Activated naive CD4-positive, alpha-beta T cell treated with anti-CD3 and anti-CD28 coated beads, Interleukin-2, amount 50 U/mL, for 16 hours (primary cell): ENCODE results near the gene MVK.

Experiments used
- DNase-seq: peaks from one replicate; pipeline ENCODE4 v3.0.0-alpha.2; 2020

Gene MVK

DNA sequence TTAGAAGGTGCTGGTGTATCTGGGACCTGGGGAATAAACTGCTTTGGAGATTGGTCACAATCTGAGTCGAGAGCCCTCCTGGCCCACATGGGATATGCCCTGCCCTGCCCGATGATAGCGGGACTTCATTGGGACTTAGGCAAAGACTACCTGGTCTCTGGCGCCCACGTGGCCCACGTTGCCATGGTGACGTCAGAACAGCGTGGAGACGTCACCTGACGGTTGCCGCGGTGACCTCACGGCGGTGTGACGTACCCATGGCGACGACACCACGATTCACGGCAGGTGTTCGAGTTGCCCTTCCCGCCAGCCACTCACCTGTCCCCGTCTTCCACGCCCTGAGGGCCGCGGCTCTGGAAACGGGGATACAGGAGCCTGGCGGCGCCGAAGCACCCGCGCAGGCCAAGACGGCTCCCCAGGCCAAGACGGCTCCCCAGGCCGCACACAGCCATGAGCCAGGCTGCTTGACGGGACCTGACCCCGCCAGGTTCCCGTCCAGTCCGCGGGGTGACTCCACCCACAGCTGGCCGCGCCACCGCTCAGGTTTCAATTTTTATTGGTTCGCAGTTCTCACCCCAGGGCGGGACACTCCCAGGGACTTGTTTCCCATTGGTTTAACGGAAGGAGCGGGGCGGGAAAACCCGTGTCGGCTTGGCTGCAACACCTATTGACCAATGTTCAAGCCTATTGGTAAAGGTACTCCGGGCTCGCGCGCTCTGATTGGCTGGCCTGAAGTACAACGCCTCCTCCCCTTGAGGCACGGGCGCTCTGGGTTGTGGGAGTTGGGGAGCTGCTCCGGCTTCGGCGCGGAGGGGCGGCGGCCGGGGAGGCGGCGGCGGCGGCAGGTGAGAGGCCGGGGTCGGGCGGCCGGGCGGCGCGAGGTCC, at the start of gene MVK, which contains the start of gene MMAB:
Gene MVK, plus strand, starts transcription at position 766 of the 885 bp plus-strand sequence. CDS start 1,029 bp downstream, outside the sequence.
Gene MMAB, minus strand, starts transcription at position 476 of the 885 bp plus-strand sequence. Its CDS starts 24 bp downstream, at position 452.
- DNase-seq = peak; percentile 98

DNA sequence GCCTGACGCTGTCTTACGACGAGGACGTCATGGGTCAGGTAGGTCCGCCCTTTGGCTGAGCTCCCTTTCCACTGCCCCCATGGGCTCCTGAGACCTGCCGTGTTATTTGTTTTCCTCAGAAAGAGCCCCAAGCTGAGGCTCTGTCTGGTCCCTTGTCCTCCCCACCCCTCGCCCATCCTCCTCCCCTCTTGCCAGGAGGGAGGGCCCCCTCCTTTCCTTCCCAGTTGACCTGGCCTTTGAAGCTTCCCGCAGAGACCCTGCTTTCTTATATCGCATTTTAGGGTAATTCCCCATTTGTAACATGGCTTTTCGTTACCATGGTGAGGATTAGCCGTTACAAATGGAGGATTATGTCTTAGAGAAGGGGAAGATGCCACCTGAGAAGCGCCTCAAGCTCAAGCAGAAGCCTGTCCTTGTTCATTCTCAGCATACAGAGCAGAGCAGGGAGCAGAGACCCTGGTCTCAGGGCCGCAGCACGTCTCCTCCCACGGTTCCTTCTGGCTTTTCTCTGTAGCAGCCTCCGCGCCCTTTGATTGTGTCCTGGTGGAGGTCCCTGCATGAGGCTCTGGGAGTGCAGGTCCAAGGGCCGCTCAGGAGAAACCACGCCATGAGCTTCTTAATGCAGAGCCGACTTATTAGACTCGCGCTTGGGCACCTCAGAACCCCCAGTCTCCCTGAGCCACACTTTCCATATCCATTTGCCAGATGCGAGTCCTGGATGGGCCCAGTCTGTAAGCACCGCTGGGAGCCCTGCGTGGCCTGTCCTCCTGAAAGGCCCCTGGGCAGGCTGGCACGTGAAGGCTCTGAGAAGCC, 48.9 kb upstream of the MVK start:
- no peak for DNase-seq

DNA sequence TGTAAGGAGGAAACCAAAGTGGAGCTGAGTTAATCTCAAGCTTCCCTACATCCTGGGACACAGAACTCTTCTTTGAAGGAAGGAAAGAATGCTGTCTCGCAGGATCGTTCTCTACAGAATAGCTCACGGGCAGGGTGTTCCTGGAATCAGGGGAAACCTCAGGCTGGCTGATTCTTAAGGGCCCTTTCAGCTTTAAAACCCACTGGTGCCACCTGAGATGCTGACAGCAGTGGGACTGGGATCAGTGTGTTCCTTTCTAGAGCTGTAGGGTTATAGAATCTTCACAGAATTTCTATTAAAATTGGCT, 48.4 kb upstream of the MVK start:
- DNase-seq = no peak

DNA sequence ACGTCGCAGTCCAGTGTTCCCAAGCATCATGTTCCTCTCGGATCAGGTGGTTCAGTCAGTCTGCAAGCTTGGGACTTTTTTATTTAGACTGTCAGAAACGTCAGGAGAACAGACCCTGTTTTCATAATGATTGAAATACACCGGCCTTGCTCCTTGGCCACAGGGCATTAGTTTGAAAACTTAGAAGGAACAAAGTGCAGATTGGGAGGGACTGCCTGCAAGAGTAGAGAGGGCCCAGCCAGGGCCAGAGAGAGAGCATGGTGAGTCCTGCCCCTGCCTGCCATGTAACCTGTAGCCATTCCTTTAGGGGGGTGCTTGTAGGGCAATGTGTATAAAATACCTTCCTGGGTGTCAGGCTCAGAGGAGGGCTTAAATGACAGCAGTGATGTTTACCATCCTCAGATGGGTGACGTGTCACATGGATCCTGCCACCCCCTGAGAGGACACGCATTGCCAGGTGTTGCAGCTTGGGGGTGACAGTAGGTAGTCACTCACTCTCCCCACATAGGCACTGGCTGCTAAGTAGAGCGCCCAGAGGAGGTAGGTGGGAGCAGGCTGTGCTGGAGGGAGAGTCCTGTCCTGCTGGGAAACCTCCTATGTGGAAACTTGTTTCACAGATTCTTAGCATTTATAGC, 46.0 kb upstream of the MVK start:
- no peak for DNase-seq

DNA sequence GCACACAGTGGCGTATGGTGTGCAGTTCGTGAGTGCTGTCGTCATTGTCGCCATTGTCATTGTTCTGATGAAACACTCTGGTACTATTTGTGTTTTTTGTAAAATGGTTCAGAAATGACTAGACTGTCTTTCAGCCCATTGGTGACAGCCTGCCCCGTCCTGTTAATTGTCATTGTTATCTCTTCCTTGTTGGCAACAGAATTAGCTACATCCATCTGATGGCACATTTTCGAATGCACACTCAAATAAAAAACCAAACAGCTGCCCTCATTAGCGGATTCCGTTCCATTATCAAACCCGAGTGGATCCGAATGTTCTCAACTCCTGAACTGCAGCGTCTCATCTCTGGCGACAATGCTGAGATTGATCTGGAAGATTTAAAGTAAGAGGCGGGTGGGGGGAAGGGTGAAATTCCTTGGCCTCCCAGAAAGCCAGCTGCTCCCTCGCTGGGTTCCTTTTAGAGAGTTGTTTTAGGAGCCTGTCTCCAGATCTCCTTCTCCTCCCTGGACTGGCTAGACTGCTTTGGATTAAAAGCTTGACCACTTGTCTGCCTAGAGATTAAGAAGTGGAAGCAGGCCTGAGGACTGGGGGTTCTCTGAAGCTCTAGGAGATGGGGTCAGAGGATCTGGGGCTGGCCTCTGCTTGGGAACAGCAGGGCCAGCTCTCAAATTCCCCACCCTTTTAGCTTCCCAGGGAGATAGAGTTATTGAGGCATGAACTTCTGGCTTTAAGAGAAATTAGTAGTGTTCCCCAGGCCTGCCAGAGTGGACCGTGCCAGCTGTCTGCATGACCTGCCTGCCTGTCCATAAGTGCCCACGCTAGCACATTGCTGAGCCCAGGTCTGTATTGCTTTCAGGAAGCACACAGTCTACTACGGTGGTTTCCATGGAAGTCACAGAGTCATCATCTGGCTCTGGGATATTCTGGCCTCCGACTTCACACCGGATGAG, 43.6 kb upstream of the MVK start:
- DNase-seq = no peak

DNA sequence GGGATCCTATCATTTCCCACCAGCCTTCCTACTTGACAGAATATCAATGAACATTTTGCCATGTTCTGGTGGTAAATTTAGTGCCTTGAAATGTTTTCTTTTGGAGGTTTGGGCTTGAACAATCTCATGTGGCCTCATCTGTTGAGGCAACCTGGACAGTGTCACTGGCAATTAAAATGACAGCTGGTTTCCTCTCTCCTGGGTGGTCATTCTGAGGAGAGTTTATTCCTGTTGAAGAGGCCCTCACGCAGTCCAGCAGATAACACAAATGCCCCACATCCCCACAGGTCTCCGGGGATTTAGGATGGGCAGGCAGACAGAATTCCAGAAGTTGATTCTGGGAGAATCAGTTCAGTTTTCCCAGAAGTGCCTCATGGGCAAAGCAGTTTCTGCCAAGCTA, 42.2 kb upstream of the MVK start:
- DNase-seq = no peak

DNA sequence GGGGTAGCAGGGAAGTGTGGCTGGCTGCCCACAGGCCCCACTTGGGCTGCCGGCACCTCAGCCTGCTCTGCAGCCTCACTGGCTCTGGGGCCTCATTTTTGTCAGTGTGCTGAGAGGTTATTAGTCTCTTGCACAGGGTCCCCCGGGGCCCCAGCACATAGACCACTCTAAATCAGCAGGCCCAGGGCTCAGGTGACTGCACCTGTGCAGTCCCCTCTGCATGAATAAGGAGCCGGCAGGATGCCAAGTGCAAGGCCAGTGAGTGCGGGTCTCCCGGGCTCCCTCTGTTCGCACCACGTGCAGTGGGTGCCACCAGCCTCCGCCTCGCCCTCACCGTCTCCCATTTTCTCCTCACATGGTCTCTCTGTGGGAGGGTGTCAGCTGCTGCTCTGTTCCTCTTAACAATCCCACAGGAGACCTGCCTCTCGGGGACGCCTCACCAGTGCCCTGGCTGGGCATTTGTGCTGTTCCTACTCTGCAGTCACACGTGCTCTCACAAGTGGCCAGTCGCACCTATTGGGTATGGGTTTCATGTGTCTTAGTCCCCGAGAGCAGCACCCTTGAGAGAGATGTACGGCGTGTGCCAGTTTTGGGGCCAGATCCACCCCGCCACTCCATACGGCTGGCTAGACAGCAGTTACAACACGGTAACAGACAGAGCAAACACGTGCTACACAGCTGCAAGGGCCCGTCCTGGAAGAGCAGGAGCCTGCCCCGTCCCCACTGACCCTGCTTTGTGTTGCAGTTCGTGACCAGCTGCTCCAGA, 40.7 kb upstream of the MVK start:
- DNase-seq = no peak

DNA sequence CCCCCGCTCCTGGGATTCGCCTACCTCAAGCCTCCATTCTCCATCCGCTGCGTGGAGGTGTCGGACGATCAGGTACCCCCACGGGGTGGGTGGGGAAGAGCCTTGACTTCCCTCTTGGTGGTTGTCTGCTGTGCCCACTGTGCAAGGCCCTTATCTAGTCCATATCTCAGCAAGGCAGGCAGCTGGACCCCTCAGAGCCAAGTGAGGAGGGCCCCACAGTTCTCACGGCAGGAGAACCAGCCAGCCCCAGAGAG, 40.2 kb upstream of the MVK start:
- no peak for DNase-seq

DNA sequence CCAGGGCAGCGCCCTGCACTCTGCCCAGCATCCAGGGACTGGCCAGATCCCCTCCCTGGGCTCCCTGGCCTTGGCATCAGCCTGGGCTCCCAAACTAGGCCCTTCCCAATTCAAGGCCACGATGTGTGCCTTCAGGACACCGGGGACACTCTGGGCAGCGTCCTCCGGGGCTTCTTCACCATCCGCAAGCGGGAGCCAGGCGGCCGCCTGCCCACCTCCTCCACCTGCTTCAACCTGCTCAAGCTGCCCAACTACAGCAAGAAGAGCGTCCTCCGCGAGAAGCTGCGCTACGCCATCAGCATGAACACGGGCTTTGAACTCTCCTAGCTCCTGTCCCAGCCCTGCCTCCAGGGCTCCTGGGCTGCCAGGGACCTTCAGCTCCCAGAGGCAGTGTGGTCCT, 39.1 kb upstream of the MVK start:
- DNase-seq = no peak

DNA sequence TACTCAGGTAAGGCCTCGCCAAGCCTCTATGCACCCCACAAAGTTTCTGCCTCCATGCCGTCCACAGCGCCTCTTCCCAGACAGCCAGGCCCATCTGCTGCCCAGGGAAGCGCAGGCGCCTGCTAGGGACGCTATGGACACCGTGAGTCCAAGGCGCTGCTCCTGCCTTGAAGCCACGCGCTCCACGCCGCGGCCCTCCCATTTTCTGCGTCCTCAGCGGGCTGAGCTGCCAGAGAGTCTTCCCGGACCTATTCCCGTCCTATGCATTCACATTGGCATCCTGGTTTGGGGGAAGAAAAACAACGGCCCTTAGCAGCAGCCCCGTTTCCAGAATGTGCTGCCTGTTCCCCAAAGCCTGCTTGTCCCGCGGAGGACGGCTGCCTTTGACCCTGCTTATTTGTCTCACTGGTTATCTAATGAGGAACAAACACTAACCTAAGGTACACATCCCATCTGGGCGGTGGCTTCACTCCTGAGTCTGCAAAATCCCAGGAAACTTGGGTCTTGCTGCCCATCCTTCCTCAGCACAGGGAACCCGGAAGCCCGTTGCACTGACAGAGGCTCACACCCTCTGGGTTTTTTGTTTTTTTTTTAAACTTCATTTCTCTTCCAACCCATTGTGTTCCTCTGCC, 38.2 kb upstream of the MVK start:
- no peak for DNase-seq

DNA sequence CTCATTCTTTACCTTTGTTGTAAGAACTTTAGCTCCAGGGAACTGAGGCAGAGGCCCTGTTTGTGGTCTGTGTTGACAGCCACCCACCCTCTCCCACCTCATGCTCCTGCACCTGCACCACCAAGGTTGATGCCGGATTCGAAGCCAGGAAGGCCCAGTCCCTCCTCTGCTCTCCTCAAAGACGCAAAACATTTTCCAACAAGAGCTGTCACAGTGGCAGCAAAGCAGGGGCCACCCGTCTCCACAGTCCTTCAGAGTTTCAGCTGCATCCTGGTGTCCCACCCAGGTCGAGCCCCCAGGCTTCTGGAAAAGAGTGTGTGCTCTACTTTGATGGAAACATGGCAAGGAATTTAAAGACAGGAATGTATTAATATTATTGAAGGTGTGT, 37.7 kb upstream of the MVK start:
- DNase-seq = no peak

DNA sequence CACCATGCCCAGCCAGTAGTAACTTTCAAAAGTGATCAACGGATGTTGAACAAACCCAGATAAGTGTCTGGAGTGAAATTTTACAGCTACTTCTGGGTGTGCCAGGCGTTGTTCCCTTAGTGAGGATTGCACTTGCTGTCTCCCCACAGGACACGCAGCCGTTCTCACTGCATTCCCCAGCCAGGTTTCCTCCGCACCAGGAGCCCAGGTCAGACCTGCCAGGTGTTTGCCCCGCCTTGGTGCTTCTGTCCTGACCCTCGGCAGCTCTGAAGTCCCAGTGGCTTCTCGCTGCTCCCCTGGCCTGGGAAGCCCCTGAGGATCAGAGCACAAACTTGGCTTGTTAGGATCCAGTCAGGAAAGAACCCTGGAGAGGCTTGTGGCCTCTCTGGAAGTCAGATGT, 36.5 kb upstream of the MVK start:
- DNase-seq = no peak

DNA sequence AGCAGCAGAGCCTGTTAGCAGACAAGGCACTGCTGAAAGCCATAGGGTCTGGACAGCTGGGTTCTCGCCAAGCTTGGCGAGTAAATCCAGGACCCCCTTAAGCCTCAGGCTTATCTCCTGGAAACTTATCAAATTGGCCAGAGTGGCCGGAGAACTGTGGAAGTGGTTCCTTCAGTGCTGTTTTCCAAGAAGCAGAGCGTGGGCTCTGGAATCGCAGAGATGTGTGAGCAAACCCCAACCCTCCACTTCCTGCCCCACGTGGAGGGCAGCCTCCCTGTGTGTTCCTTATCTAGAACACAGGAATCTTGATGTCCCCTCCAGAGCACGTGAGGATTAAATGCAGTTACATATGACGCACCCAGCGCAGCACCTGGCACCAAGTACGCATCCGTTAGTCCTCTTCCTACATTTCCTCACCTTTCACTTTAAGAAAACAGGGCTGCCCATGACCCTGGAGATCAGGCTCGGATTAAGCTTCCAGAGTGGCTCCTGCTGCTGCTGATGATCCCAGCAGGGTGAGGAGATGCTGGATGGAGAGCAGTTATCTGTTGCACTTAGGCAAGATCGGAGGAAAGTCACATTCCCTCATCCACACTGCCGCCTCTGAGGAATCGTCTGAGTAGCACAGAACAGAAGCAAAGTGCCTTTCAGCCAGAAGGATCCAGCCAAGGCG, 35.3 kb upstream of the MVK start:
- no peak for DNase-seq

DNA sequence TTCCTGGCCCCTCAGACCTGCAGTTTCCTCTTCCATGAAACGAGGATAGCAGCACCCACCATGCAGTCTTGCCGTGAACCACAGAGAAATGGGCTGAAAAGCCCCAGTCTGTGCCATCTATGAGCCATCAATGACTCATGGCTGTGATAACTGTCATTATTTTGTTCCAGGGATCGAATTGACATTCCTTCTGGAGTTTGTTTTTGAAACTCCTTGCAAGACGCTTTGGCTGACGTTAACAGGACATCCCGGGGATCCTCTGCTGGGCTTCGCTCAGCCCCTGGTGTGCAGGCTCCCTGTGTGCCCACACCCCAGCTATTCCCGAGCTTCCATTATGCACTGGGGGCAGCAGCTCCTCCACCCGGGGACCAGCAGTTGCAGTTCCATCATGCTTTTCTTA, 34.1 kb upstream of the MVK start:
- DNase-seq = no peak

DNA sequence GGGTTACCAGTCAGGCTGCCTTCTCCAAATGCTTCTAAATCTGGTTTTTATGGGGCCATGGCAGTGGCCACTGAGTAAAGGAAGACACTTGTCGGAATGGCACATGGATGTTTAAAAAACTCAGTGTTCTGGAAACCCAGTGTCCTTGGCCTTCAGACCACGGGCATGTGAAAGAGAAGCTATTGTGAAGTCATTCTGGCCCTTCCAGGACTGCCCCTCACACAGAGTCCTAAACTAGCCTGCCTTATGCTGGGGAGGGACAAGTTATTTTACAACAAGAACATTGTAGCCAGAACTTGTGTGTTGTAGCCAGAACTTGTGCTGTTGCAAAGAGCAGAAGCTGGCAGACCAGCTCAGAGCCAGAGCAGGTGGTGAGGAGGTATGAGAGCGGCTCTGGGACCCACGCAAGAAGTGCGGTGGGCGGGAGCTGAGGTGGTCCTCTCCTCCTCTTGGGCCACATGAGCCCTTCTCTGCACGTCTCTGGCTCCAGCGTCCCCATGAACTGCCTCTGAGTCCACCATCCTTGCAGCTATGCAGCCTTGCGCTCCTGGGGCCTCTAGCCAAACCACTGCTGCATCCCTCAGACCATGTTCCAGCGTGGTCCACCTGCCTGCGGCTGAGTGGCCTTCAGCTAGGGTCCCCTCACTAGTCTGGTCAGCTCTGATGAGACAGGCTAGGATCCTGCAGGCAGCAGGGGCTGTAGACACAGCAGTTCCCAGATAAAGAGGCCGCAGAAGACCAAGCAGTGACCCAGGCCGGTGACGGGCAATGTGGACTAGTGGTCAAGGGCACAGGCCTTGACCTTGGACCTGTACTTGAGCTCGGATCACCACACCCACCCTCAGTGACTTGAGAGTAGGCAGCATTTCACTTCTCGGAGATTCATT, 32.8 kb upstream of the MVK start:
- no peak for DNase-seq

DNA sequence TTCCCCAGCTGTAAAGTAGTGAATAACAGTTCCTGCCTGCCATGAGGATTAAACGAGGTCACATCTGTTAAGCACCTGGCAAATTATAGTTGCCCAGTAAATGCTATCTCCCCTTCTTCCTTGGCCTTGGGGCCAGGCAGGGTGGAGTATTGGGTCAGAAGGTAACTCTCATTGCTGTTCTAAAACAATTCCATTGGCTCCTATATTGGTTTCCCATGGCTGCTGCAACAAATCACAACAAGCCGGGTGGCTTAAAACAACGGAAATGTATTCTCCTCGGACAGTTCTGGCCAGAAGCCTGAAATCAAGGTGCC, 32.2 kb upstream of the MVK start:
- no peak for DNase-seq

DNA sequence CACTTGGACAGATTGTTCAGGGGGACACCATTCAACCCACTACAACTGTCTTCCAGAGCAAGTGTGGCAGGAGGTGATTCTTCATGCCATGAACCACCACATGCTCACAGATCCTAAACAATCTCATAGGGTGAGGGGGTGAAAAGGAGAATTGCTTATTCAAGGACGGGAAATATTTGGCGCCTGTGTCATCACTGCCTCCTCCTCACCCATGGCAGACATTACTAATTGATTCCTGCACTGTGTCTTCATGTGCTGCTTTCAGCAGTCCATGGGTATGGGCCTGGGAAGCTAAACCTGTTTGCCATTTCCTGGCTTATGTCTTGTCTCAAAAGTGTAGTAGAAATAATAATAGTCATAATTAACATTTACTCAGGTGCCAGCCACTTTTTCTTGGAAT, 31.6 kb upstream of the MVK start:
- no peak for DNase-seq

DNA sequence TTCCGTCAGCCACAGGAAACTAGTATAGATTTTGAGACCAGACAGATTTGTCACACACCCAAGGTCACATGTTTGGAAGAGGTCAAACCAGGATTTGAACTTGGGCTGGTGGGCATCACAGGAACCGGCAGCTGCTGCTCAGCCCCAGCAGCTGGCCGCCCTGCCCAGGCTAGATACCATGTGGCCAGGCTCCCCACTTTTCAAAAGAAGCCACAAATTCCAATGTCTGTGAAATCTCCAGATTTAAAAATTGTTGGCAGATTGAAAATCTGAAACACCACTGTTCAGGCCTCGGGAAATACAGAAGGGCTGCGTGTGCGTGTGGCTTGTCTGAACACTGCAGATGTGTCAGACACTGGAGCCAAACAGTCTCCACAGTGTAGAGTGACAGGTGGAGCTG, 30.7 kb upstream of the MVK start:
- DNase-seq = no peak

DNA sequence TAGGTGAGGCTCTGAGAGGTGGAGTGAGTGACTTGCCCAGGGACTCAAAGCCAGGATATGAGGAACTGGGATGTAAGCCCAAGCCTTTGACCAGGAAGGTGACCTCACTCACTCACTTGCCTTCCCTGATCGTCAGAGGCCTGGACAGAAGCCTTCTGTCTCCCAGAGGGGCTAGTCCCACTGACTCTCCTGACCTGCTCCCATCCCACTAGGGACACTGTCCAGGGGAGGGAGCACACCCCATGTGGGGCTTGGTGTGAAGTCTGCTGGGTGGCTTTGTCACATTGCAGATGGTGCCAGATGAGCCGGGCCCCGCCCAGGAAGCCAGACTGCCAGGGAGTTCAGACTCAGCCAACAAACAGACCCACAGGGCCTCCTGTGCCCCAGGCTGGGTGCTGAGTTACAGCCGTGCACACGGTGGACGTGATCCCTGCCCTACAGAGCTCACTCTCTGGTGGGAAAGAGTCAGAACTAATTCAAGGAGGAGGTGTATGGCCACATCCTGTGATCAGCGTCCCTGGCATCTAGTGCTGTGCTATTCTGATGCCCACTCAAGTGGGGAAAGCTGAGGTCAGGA, 28.6 kb upstream of the MVK start:
- no peak for DNase-seq

DNA sequence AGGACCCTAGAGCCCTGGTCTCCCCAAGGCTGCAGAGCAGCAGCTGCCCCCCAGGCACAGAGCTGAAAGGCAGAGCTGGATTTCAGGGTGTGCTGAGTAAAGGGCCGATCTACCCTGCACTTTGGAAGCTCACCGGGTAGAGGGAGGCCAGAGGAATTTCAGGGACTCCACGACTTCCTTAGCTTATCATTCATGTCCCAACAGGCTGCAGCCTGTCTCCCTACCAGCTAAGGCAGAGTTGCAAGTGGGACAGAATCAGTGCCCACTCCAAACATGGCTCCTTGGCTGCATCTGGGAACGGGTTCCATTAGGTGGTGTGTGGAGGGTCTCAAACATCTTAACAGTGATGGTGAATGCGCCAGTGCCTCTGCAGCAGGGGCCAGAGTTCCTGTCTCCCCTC, 27.8 kb upstream of the MVK start:
- DNase-seq = no peak
